ENCODE results near the gene PFDN2.

Gene PFDN2

DNA sequence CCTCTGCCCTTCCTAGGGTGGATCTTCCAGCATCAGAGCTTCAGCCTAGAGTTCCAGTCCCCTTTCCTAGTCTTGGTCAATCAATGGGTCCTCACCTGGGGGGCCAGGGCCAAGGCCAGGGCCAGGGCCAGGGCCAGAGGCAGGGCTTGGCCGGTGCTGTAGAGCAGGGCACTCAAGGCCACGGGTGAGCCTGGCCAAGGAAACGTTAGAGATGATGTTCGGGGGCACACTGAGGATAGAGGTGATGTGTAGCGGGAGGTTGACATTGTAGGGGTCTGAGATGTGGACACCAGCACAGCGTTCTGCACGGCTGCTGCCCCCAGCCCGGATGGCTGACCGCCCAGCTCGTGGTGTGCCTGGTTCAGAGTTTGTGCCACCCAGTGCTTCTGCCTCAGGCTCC lies 66.6 kb downstream of the PFDN2 start:
- no peak for DNase-seq (ENCODE audit: low read depth)
